GM21528 (cell line): ENCODE measurements around the gene DHRS13.
"Not testable (repeated sequence)": the region's sequence is repeated elsewhere in the genome, so short reads cannot be mapped to it uniquely, and the experiment has no call there.

ENCODE experiments used
- ATAC-seq: cut with Tn5 transposase; IDR thresholded peaks from one replicate; pipeline ENCODE4 v1.9.1; 2021; ENCODE audit warnings: mild to moderate bottlenecking, moderate library complexity; ENCODE audit not compliant: unreplicated experiment, low FRiP score

The DHRS13 gene

DNA sequence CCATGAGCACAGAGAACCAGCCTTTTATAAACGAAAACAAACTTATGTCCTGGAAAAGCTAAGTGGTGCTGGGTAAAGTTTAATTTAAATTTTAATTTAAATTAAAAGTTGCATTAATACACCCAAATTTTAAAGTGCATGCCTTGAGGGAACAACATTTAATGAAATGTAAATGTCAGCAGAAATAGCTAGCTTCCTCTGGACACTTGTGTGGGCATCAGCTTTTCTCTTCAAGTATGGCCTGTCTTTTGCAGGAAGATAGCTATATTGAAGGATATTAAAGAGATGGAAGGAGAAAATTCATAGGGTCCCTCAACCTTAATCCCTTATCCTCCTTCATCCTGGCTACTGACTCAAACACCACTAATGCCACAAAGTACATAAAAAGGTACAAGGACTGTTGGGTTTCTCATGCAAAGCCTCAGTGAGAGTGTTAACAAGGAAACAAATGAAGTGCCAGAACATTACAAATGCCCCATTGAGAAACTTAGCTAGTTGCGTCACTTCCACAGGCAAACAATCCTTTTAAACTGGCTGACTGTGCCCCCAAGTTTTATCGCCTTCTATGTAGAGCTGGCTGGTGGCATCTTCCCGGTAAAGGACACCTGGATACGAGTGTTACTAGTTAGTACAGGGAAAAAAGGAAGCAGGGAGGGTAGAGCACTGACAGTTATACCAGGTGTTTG is 34.3 kb upstream of the DHRS13 start:
- no peak for ATAC-seq

DNA sequence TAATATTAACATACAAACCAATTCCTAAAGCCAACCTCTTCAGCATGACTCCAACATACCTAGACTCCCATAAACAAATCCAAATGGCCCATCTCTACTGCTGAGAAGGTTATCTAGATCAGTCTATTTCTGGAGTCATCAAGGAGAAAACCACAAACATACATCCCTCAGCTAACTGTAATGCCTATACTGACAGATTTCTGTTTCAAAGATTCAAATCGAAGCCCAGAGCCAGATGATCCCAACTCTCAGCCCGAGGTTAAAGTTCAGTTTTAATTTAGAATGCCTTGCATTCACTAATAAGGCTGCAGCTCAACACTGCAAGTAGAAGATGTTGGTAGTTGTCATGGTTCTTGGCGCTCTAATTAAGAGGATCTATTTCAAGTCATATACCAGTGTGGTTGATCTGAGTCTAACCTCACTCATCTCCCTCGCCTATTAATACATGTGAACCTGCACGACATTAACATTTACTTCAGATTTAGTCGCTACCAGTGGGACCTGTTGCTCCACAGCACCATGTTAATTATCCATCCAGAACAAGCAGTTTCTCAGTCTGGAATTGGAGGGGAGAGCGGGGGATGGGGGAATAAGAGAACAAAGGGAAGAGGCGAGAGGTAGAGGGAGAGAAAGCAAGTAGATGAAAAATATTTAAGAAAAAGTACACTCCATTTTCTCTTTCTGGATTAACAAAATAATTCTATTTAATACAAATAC is 33.0 kb upstream of the DHRS13 start:
- ATAC-seq: no peak

DNA sequence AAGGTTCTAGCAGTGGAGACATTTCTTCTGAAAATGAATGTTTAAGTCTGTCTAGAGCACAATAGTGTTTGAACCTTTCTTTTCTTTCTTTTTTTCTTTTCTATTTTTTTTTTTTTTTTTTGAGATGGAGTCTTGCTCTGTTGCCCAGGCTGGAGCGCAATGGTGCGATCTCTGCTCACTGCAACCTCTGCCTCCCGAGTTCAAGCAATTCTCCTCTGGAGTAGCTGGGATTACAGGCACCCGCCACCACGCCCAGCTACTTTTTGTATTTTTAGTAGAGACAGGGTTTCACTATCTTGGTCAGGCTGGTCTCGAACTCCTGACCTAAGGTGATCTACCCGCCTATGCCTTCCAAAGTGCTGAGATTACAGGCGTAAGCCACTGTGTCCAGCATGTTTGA is 31.6 kb upstream of the DHRS13 start:
- not testable (repeated sequence) for ATAC-seq

DNA sequence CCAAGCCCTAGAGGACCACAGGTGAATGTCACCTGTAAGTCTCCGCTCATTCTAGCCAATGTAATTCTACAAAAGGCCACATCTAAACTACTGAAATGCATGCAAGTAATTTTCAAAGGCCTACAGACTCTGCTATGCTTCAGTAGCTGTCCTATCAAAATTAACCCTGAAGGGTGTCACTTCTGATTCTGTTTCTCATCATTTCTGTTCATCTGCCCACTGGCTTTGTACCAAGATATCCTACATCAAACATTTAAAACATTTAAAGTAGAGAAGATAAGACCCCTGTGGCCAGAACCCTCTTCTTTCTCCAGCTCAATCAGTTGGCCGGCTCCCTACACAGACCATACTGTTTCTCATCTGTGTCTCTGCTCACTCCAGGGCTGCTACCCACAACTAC is 26.9 kb upstream of the DHRS13 start:
- no peak for ATAC-seq

GRCh38 chr17:28928061-28928460 is 25.2 kb upstream of the DHRS13 start:
- no peak for ATAC-seq

DNA sequence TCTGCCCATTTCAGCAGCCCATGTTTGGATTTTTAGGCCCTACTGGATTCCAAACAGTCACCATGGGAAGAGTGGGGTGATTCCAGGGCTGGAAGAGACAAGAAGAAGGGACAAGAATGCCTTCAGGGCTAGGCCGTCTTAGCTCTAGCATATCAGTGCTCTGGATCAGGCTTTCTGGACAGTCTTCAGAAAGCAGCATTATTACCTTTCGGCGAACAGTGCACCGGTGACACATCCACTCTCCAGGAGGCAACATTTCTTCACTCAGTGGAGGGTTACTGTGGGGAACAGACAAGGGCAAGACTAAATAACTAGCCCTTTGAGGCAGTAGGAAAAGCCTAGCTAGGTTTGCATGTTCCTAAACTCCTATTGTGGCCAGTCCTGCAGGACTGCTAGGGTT is 23.9 kb upstream of the DHRS13 start:
- no peak for ATAC-seq

DNA sequence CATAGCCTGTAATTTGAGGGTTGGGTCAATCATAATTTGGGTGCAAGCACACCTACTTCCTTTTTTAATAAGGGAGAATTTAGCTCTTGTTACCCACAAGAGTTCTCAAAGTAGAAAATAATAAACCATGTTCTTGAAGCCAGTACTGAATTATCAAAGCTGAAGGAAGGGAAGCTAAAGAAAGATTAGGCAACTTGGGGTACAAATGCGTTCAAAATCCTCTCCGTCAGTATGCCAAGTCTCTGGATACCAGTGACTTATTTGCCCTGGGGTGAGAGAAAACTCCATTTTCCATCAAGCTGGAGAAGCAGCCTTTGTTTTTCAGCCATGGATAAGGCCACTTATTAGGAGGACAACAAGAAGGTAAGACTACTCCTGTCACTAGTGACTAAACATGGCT is 23.5 kb upstream of the DHRS13 start:
- no peak for ATAC-seq

DNA sequence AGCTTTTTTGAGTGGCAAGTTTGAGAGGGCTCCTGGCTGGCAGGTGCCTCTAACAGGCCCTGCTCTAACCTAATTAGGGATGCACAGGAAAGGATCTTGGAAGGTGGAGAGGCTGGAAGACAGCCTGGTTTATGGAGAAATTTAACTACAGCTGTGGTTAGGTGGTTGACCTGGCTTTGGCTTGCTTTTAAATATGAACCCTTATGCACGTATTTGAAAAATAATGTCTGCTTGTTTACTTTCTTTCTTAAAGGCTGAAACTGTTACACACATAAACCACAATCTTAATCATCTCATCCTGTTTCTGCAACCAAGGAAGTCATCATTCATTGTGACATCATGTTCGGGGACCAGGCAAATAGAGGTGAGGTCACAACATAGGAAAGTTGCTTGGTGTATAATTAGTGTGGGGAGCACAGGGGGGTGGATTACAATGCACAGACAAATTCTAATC is 23.1 kb upstream of the DHRS13 start:
- ATAC-seq: no peak

- ATAC-seq: no peak
Measured at GRCh38 chr17:28920201-28920600, 17.3 kb upstream of the DHRS13 start.

- ATAC-seq: no peak
Measured at GRCh38 chr17:28918295-28918694, 15.4 kb upstream of the DHRS13 start.

DNA sequence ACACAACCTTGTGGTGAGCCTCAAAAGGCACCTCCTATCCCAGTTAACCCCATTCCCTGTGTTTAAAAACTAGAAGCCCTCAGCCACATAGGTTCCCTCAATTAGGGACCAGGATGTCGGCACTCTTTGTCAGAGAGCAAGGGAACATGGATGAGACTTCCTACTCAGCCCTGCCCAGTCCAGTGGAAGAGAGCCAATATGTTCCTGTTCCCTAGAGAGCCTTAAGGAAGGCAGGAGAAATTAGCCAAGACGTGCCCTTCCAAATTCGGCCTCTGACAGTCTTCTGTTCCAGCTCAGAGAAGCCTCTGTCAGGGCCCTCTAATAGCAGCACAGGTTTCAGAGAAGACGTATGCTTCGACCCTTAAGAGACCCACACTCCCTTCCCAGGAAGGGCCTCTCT is 14.6 kb upstream of the DHRS13 start:
- ATAC-seq: no peak

DNA sequence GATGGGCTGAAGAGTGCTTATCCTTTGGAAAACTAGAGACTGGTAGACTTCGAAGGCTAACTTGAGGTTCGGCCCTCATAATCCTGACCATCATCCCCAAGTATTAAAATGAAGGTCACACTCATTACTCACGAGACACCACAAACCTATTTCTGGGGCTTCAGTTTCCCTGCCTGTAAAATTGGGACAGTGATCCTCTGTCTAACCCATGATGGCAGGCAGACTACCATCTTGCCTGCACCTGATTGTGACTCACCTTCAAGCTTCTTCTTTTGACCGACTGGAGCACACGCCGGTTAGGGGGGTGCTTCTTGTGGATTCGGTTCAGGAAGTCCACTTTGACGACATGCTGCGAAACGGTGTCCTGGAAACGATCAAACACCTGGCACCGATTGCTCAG is 14.2 kb upstream of the DHRS13 start:
- ATAC-seq: no peak

GRCh38 chr17:28916302-28916934 is 13.5 kb upstream of the DHRS13 start:
- no peak for ATAC-seq

DNA sequence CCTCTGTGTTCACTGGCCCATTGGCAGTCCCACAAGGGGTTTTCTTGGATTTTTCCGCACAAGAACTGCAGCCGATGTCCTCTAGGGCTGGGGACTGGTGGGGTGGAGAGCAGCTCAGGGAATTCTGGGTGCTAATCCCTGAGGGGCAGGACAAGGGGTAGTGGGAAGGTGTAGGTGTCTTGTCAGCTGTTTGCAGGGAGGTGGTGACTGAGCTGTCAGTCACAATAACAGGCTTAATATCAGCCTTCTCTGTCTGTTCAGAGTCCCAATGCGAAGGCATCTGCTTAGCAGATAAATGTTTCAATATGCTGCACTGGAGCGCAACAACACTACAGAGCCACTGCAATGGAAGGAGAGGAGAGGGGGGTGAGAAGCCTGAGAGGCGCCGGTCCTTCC is 10.1 kb upstream of the DHRS13 start:
- no peak for ATAC-seq

- no peak for ATAC-seq
Measured at GRCh38 chr17:28912281-28912937, 9.5 kb upstream of the DHRS13 start.

DNA sequence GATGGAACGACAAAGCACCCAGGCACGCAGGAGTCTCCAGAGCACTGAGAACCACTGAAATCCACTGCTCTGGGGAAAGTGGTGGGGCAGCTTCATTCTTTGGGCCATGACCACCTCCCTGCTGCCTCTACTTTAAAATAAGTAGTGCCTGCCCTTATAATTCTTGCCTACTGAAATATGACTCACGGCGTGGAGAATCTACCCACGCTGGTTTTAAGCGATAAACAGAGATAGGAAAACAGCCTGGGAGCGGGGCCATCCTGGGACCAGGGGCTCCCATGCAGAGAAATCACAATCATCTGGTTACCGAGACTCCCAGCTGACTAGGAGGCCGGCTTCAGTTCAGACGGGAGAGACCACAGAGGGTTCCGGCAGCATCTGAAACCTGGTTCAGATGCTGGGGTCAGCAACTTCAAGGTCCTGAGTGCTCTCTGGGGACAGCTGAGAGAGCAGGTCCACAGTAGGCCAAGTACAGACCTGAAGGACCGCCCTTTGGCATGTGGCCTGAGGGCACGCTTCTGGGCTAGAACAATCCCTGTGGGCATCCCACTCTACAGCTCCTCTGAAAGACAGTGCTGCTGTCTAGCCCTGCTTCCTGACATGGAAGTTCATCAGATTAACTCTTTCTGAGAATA is 8.6 kb upstream of the DHRS13 start:
- ATAC-seq: no peak

DNA sequence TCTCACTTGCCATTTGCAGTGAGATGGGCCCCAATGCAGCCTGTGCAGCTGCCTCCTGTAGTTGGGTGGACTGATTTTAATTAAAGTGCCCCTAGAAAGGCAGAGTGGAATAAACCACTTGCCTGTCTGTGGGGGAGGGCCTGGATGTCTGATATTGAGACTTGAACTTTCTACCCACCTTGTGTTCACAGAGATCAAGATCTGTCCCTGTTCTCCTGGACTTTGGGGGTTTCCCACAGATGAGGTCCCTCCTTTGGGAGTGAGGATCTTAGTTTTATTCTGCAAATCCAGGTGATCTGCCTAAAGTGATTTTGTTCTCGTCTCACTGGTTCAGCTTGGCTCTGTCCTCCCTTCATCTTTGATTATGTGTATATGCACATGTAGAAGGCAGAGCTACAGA is 7.7 kb upstream of the DHRS13 start:
- ATAC-seq: no peak

DNA sequence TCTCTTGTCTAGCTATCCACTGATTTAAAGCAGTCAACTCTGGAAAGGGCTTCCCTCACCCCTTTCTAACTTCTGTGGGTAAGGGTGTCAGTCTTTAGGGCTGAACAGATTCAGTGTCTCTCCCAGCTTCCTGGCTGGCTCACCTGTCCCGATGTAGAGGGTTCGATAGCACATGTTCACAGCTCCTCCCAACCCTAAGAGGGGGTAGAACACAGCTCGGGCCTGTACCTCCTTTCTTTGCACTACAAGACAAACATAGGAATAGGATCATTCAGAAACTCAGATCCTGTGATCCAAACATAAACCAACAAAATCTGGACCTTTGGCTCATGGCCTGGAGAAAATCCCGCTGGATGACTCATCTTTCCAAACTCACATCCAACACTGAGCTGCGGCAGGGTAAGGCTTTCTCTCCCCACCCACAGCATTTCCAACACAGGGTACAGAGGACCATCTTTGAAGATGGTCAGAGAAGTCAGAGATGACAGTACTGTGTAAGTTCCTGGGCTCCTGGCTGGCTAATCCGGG is 5.8 kb upstream of the DHRS13 start:
- ATAC-seq: no peak

DNA sequence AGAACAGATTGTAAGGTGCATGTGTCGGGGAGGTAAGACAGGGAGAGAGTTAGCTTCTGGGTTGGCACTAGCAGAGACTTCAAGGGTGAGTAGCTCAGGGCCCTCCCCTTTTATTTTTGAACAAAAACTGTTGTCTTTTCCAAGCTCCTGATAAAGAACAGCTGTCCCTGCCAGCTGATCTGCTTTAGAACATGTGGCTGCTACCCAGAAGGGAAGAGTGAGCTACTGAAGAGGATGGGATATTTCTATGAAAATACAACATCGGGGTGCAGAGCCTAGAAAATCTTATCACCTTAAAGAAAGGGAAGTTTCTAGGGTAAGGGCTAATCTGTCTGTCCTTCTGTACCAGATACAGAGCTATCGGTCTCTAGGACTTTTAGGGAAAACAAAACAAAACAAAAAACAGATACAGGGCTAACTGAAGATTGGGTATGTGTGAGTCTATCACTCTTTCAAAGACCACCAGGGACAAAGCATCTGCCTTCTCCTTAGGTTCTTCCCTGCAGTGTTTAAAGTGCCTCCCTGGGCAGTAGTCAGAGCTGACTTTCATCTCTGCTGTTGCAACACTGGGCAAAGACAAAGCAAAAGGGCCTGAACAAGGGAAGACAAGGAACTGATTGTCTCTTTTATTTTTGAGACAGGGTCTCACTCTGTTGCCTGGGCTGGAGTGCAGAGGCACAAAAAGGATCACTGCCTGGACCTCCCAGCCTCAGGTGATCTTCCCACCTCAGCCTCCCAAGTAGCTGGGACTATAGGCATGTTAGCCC is 5.0 kb upstream of the DHRS13 start:
- ATAC-seq: no peak
